C4-2B (cell line): ENCODE data around the gene CAGE1.
"Not testable (repeated sequence)": the region's sequence is repeated elsewhere in the genome, so short reads cannot be mapped to it uniquely, and the experiment has no call there.

ENCODE experiments used
- H3K27ac ChIP-seq: fragments of 450-650 bp; 2 replicates; pipeline ENCODE4 v1.5.1; 2017
- ZFX ChIP-seq: fragments of 450-650 bp; IDR thresholded peaks from 2 replicates; pipeline ENCODE4 v1.6.1; 2017
- TF ChIP-seq, protein P1 (sequence below): fragments of 450-650 bp; conservative IDR thresholded peaks from 2 replicates; pipeline ENCODE4 v1.5.1; 2017; ENCODE audit warnings: mild to moderate bottlenecking

Gene CAGE1

DNA sequence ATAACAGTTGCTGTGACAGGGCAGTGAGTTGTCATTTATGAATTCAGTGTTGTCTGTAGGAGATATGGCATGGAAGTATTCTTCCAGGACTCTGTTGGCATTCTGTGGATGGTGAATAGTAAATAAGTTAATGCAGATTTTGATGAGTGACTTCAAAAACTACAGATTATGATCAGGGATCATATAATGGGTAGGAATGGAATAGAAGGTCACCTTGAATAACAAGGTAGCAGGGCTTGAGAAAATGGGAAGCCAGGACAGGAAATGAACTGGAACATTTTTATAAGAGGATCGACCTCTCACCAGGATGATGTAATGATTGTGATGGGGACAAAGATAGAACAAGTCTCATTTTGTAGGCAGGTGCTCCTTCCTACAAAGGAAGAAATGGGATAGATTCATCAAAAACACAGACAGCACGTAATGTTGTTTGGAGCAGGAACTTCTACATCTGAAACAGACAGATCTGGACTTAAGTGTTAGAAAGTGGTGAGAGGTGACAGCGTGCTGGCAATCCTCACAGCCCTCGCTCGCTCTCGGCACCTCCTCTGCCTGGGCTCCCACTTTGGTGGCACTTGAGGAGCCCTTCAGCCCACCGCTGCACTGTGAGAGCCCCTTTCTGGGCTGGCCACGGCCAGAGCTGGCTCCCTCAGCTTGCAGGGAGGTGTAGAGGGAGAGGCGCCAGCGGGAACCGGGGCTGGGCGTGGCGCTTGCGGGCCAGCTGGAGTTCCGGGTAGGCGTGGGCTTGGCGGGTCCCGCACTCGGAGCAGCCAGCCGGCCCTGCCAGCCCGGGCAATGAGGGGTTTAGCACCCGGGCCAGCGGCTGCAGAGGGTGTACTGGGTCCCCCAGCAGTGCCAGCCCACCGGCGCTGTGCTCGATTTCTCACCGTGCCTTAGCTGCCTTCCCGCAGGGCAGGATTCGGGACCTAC, 45.7 kb downstream of the CAGE1 start:
- H3K27ac ChIP-seq: no peak overlapping the region
- no peak for TF ChIP-seq ZFX
- TF ChIP-seq, protein P1, sequence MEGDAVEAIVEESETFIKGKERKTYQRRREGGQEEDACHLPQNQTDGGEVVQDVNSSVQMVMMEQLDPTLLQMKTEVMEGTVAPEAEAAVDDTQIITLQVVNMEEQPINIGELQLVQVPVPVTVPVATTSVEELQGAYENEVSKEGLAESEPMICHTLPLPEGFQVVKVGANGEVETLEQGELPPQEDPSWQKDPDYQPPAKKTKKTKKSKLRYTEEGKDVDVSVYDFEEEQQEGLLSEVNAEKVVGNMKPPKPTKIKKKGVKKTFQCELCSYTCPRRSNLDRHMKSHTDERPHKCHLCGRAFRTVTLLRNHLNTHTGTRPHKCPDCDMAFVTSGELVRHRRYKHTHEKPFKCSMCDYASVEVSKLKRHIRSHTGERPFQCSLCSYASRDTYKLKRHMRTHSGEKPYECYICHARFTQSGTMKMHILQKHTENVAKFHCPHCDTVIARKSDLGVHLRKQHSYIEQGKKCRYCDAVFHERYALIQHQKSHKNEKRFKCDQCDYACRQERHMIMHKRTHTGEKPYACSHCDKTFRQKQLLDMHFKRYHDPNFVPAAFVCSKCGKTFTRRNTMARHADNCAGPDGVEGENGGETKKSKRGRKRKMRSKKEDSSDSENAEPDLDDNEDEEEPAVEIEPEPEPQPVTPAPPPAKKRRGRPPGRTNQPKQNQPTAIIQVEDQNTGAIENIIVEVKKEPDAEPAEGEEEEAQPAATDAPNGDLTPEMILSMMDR: no peak

DNA sequence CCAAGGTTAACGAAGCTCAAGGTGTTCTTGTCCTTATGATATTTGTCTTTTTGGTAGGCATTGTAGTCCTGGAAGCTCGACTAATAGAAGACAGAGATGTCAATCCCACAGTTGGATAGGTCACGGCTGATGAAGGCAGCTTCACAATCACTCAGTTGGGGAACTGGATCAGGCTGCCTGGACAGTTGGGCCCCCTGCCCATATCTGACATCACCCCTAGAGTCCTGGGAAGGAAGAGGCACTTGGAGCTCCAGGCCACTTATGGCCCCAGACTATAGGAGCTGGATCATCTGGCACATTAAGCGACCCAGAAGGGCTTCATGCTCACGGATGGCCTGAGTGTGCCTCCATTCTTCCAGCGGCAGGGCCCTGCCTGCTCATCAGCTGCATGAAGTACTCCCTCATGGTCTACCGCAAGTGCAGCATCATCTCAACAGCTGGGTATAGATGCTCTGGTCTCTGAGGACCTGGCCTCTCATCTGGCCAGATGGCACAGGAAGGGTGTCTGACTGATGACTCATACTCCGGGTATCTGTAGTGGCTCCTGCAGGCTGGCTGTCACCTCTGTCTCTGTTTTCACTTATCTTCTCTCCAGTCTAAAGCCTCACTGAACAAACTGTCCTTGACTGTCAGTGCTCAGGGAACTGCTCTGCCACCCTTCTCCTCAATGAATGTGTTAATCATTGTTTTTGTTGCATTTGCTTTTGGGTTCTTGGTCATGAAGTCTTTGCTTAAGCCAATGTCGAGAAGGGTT, 47.4 kb downstream of the CAGE1 start:
- TF ChIP-seq, protein P1: no peak
- TF ChIP-seq ZFX: no peak

DNA sequence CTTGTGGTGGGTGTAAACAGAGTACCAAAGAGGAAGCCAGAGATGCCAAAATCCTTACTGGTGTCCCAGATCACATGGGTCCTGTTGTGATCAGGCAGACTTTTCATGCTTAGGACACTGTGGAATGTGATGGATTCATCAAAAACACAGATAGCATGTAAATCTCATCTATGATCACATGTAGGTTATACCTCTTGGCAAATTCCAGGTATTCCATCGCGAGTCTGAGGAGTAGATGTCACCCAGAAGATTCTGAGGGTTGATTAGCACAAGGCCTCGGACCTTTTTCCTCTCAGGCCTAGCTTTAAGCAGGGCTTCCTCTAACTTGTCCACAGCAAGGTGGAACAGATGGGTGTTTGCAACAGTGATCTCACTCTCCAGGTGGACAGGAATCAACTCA, 48.3 kb downstream of the CAGE1 start:
- TF ChIP-seq, protein P1: no peak
- no peak for TF ChIP-seq ZFX

More for the DNA sequence above, 47.4 kb downstream of the CAGE1 start:
- H3K27ac ChIP-seq: no peak overlapping the region

DNA sequence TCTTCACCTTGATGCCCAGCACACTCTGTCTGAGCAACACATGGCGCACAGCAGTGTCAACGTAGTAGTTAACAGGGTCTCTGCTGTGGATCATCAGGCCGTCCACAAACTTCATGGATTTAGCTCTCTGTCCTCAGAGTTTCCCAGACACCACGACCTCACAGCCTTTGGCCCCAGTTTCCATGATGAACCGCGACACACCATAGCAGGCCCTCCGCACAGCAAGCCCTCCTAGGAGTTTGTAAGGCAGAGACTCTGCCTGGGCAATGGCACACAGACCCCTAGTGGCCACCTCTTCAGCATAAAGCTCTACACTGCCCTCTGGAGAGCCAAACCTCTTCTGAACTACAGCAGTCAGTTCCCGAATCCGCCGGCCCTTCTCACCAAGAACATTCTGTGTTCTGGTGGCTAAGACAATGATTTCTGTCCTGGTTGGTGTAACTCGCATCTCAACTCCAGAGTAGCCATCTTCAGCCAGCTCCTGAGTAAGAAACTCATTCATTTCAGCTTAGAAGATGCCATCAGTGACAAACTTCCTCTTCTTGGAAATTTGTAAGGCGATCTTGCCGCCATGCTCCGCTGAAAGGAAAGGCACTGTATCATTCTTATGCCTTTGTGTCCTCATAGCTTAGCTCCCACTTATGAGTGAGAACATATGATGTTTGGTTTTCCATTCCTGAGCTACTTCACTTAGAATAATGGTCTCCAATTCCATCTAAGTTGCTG, 50.4 kb downstream of the CAGE1 start:
- H3K27ac ChIP-seq: not testable (repeated sequence)

More for the DNA sequence above, 48.3 kb downstream of the CAGE1 start:
- H3K27ac ChIP-seq: no peak overlapping the region

DNA sequence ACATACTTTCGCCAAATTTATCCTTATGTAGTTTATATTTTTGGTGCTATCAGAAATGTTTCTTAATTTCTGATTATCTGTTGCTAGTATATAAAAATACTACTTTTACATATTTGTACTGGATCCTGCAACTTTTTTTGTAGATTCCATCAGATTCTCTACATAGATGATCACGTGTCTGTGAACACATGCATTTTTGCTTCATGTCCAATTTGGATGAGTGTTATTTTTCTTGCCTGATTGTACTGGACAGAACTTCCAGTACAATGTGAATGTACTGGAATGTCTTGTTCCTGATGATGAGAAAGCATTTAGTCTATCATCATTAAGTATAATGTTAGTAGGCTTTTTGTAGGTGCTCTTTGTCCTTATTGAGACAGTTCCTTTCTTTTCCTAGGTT, 51.5 kb downstream of the CAGE1 start:
- no peak overlapping the region for H3K27ac ChIP-seq
- no peak for TF ChIP-seq ZFX
- TF ChIP-seq, protein P1: no peak

DNA sequence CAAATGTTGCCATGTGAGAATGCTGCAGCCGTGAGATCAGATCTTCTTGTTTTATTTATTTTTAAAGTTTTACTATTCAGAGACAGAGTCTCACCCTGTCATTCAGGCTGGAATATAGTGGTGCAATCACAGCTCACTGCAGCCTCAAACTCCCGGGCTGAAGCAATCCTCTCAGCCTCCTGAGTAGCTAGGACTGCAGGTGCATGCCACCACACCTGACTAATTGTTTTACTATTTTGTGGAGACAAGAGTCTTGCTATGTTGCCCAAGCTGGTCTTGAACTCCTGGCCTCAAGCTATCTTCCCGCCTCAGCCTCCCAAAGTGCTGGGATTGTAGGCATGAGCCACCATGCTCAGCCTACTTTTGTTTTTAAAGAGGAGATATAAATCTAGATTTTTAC, 54.0 kb downstream of the CAGE1 start:
- TF ChIP-seq, protein P1: no peak
- no peak for TF ChIP-seq ZFX
- no peak overlapping the region for H3K27ac ChIP-seq

DNA sequence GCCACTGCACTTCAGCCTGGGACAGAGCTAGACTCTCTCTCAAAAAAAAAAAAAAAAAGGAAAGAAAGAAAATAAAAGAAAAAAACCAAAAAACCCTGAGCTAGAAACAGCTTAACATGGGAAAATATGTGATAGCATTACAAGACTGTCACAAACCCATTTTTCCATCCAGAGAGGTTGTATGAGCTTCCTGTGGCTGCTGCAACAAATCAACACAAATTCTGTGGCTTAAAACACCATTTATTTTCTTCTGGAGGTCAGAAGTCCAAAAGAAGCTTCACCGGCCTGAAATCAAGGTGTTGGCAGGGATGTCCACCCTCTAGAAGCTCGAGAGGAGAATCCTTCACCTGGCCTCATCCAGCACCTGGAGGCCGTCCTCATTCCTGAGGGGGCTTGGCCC, 54.9 kb downstream of the CAGE1 start:
- TF ChIP-seq ZFX: no peak
- TF ChIP-seq, protein P1: no peak
- H3K27ac ChIP-seq: no peak overlapping the region
